Activated CD8-positive, alpha-beta T cell treated with anti-CD3 and anti-CD28 coated beads for 36 hours (primary cell): Measurements from ENCODE around the gene CDK4. TPM values are rescaled to one million over a fixed set of nuclear protein-coding genes. Genes with fewer than 3 reads are reported as not detected.
A peak's percentile ranks its signal among the peaks of the same experiment; 100 is the strongest.

Experiments used
- ATAC-seq: fragments of 200-7000 bp; cut with Tn5 transposase; one replicate; pipeline ENCODE4 v1.10.0; 2021; ENCODE audit warnings: mild to moderate bottlenecking, moderate library complexity
- CTCF ChIA-PET: fragments of 350-600 bp; sonication (Branson Sonifier 250); formaldehyde crosslinking; loops from one replicate; lab custom pipeline; 2021; ENCODE audit warnings: antibody characterized with exemption; lab: Charles Lee
- POLR2A ChIA-PET: fragments of 350-600 bp; sonication (Branson Sonifier 250); formaldehyde crosslinking; loops from one replicate; lab custom pipeline; 2021; ENCODE audit warnings: antibody characterized with exemption; lab: Charles Lee
- DNase-seq: peaks from one replicate; pipeline ENCODE4 v3.0.0-alpha.2; 2020
- H3K27ac Mint-ChIP-seq: one replicate; pipeline ENCODE4 v1.8.0; 2021; ENCODE audit warnings: mild to moderate bottlenecking, mixed read lengths
- H3K27me3 Mint-ChIP-seq: one replicate; pipeline ENCODE4 v1.8.0; 2021; ENCODE audit warnings: mixed read lengths
- H3K36me3 Mint-ChIP-seq: one replicate; pipeline ENCODE4 v1.8.0; 2021; ENCODE audit warnings: low read depth, mixed read lengths
- H3K4me1 Mint-ChIP-seq: one replicate; pipeline ENCODE4 v1.8.0; 2021; ENCODE audit warnings: low read depth, mixed read lengths
- H3K4me3 Mint-ChIP-seq: one replicate; pipeline ENCODE4 v1.8.0; 2021; ENCODE audit warnings: mild to moderate bottlenecking, moderate library complexity, mixed read lengths
- H3K9me3 Mint-ChIP-seq: one replicate; pipeline ENCODE4 v1.8.0; 2021; ENCODE audit warnings: mixed read lengths
- CTCF ChIP-seq: fragments of 200-600 bp; IDR thresholded peaks from one replicate; pipeline ENCODE4 v1.8.0; 2022; ENCODE audit warnings: antibody characterized with exemption, mild to moderate bottlenecking
- intact Hi-C: fragments of 100-400 bp; cut with micrococcal nuclease; formaldehyde crosslinking; loops from one replicate; pipeline ENCODE4 v1.10.0; 2022
- total RNA-seq, 2 experiments: library from RNA; stranded (reverse); gene quantifications; one replicate each; pipeline ENCODE4 v1.2.3, GENCODE V29; 2021

The CDK4 gene
- total RNA-seq, 2 experiments from 2014 or later: 218 to 221 TPM

DNA sequence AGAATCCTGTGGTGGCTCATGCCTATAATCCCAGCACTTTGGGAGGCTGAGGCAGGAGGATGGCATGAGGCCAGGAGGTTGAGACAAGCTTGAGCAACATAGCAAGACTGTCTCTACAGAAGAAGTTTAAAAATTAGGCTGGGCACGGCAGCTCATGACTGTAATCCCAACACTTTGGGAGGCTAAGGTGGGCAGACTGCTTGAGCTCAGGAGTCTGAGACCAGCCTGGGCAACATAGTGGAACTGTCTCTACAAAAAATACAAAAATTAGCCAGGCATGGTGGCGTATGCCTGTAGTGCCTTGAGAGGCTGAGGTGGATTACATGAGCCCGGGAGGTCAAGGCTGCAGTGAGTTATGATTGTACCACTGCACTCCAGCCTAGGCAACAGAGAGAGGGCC, 15.8 kb upstream of the CDK4 start:
- no peak for DNase-seq
- Mint-ChIP-seq H3K9me3 (no peaks in the 10 kb centered on the region), H3K27ac (no peak overlapping the region), H3K4me3 (no peak overlapping the region), H3K36me3 (peaks cover 47% of the 10 kb centered on the region), H3K27me3 (peaks cover 6% of the 10 kb centered on the region), H3K4me1 (peaks cover 39% of the 10 kb centered on the region)
- intact Hi-C loops: no loop called here
- ATAC-seq: no peak
- ChIA-PET CTCF (interaction anchor here (0.8 to 10.4 kb wide), 5 partner anchors 9 to 137 kb away, joined by 3 to 122 read pairs (median 17); partner anchors contain the start of genes EEF1AKMT3, MARCHF9, METTL1 and TSFM), POLR2A (interaction anchor here (0.9 to 2.2 kb wide), 3 partner anchors 11 to 30 kb away, joined by 3 to 7 read pairs (median 7); no protein-coding TSS in a partner anchor)
- TF ChIP-seq CTCF: no peak

DNA sequence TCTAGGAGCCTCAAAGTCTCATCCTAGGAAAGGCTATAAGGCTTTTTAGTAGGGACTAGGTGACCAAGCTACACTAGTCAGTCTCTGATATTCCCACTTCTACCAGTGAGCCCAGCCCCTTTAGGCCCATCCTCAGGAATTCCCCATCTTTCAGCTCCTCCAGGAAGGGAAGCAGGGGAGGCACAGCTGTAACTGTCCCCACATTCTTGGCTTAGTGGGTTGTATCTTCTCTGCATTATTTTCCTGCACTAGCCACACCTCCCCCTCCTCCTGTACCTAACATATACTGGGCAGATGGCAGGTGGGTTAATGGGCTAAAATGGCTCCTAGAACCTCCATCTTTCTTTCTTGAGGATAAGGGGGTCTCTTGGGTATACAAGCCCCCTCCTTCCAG, 15.2 kb upstream of the CDK4 start:
- peaks cover 6% of the 10 kb centered on the region for H3K27me3 Mint-ChIP-seq
- CTCF ChIA-PET: interaction anchor here (2.8 to 10.4 kb wide), 4 partner anchors 8 to 137 kb away, joined by 10 to 122 read pairs (median 46); partner anchors contain the start of genes EEF1AKMT3, MARCHF9, METTL1 and TSFM

GRCh38 chr12:57766464-57767304, 14.6 kb upstream of the CDK4 start, which contains the start of gene CYP27B1:
Gene CYP27B1 (minus strand): TSS chr12:57767078. CDS start chr12:57767041, 37 bp downstream.
- CTCF ChIA-PET: interaction anchor here (1.3 to 10.4 kb wide), 4 partner anchors 10 to 138 kb away, joined by 3 to 122 read pairs (median 42); partner anchors contain the start of genes EEF1AKMT3, MARCHF9, METTL1 and TSFM
- ATAC-seq (peak; percentile 7), DNase-seq (peak; percentile 40)
- peaks cover 6% of the 10 kb centered on the region for H3K27me3 Mint-ChIP-seq
- peaks cover 39% of the 10 kb centered on the region for H3K4me1 Mint-ChIP-seq
- H3K36me3 Mint-ChIP-seq: peaks cover 49% of the 10 kb centered on the region
- intact Hi-C loops: no loop called here
- POLR2A ChIA-PET: interaction anchor here (0.8 to 2.2 kb wide), 10 partner anchors 10 to 80 kb away, joined by 3 to 7 read pairs (median 4); partner anchors contain the start of genes CDK4, CTDSP2, TSFM and TSPAN31
- H3K27ac Mint-ChIP-seq: no peak within 1 kb of the TSS
- no peak for TF ChIP-seq CTCF
- H3K4me3 Mint-ChIP-seq: peak within 1 kb of the TSS; percentile 80
- H3K9me3 Mint-ChIP-seq: no peaks in the 10 kb centered on the region

More for the DNA sequence above, 15.2 kb upstream of the CDK4 start:
- H3K9me3 Mint-ChIP-seq: no peaks in the 10 kb centered on the region
- ATAC-seq: no peak
- intact Hi-C loops: no loop called here
- no peak overlapping the region for H3K27ac Mint-ChIP-seq
- peaks cover 47% of the 10 kb centered on the region for H3K36me3 Mint-ChIP-seq
- POLR2A ChIA-PET: interaction anchor here (0.9 to 2.2 kb wide), 7 partner anchors 11 to 31 kb away, joined by 3 to 7 read pairs (median 4); partner anchors contain the start of genes CDK4 and TSPAN31
- H3K4me1 Mint-ChIP-seq: peaks cover 39% of the 10 kb centered on the region
- DNase-seq: no peak
- no peak overlapping the region for H3K4me3 Mint-ChIP-seq
- TF ChIP-seq CTCF: no peak

- H3K4me1 Mint-ChIP-seq: peaks cover 33% of the 10 kb centered on the region
- ATAC-seq (peak; percentile 15), DNase-seq (no peak)
- ChIA-PET CTCF (interaction anchor here (1.3 to 10.4 kb wide), 6 partner anchors 10 to 139 kb away, joined by 3 to 122 read pairs (median 8); partner anchors contain the start of genes CDK4, EEF1AKMT3, MARCHF9 and METTL1), POLR2A (interaction anchor here (0.8 to 1.6 kb wide), 9 partner anchors 9 to 80 kb away, joined by 3 to 10 read pairs (median 4); partner anchors contain the start of genes CDK4, CTDSP2, TSFM and TSPAN31)
- H3K9me3 Mint-ChIP-seq: no peaks in the 10 kb centered on the region
- intact Hi-C loops: no loop called here
- H3K4me3 Mint-ChIP-seq: peak overlapping the region; percentile 80
- H3K36me3 Mint-ChIP-seq: peaks cover 49% of the 10 kb centered on the region
- no peak for TF ChIP-seq CTCF
- H3K27me3 Mint-ChIP-seq: peaks cover 6% of the 10 kb centered on the region
- H3K27ac Mint-ChIP-seq: peak overlapping the region; percentile 70
These were observed 13.8 kb upstream of the CDK4 start for GRCh38 chr12:57765698-57766463.
